ENCODE measurements around the gene ERC1.

DNA sequence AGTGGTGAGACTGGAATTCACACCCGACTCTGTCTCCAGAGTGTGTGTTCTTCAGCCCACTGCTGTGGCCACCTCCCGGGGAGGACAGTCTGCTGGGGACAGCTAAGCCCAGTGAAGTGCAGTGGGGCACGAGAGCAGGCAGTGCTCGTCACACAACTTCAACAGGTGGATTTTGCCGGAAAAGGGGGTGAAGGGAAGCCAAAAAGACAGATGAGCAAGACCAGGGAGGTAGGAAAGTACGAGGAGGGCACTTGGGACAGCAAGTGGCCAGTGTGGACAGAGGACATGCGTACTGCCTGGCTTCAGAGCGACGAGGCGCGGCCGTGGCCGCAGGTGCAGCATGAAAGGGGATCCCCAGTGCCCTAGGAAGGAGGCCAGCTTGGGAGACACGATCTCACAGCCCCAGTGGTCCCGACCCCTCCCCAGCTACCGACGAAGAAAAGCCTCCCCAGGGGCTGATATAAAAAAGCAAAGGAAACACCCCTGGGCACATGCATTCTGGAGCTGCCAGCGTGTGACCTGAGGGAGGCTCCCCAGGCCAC is 507.2 kb downstream of the ERC1 start:
- TF ChIP-seq POLR2A (IDR thresholded peaks at IDR 0.05; ENCODE audit: extremely low read depth, insufficient read length): no peak
- TF ChIP-seq, protein P1, sequence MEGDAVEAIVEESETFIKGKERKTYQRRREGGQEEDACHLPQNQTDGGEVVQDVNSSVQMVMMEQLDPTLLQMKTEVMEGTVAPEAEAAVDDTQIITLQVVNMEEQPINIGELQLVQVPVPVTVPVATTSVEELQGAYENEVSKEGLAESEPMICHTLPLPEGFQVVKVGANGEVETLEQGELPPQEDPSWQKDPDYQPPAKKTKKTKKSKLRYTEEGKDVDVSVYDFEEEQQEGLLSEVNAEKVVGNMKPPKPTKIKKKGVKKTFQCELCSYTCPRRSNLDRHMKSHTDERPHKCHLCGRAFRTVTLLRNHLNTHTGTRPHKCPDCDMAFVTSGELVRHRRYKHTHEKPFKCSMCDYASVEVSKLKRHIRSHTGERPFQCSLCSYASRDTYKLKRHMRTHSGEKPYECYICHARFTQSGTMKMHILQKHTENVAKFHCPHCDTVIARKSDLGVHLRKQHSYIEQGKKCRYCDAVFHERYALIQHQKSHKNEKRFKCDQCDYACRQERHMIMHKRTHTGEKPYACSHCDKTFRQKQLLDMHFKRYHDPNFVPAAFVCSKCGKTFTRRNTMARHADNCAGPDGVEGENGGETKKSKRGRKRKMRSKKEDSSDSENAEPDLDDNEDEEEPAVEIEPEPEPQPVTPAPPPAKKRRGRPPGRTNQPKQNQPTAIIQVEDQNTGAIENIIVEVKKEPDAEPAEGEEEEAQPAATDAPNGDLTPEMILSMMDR (IDR thresholded peaks at IDR 0.05; ENCODE audit: low read depth, low read length): no peak
- TF ChIP-seq, protein P2, sequence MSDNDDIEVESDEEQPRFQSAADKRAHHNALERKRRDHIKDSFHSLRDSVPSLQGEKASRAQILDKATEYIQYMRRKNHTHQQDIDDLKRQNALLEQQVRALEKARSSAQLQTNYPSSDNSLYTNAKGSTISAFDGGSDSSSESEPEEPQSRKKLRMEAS (IDR thresholded peaks at IDR 0.05; ENCODE audit: low read depth, low read length): no peak

Measured in NB4 (cell line).